ENCODE data around the gene ACOX2.

GRCh38 chr3:58556761-58557221 lies 19.8 kb upstream of the ACOX2 start:
- TF ChIP-seq CTCF (conservative IDR thresholded peaks at IDR 0.05; ENCODE audit: low read depth, low read length) (no peak), EZH2 (IDR thresholded peaks at IDR 0.05; ENCODE audit: low read length, unreplicated experiment) (no peak)
